Fibroblast of mammary gland (primary cell): ENCODE data around the gene AGXT.

Experiments used
- DNase-seq: peaks from one replicate; pipeline ENCODE4 v3.0.0-alpha.2; 2010; ENCODE audit warnings: low read depth
- H3K4me3 ChIP-seq: 2 replicates; pipeline ENCODE4 v1.5.1; 2011; ENCODE audit warnings: low read depth, mild to moderate bottlenecking, low read length, moderate library complexity; ENCODE audit not compliant: control insufficient read depth
- TF ChIP-seq, protein P1 (sequence below): conservative IDR thresholded peaks from 2 replicates; pipeline ENCODE4 v1.5.1; 2011; ENCODE audit warnings: low read depth, low read length, inconsistent platforms; ENCODE audit not compliant: control insufficient read depth, insufficient read depth

The AGXT gene

DNA sequence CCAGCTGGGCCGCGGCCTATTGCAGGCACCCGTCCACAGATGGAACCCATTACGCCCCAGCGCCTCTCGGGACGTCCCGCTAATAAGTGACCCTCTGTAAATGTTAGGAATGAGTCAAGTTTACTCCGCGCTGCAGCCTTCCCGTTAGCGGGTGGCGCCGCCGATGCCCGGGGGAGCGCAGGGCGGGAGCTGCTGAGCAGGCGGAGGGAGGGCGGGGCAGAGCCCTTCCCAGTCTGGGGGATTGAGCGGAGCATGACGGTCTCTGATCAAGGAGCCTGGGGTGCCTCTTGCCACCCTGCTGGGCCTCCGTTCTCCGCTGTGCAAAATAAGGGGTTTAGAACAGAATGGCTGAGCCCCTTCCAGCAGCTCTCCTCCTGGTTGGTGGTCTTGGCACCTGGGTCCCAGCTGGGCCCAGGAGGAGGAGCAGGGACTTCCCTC is 48.0 kb downstream of the AGXT start:
- H3K4me3 ChIP-seq, result no peak overlapping the region
- TF ChIP-seq, protein P1, sequence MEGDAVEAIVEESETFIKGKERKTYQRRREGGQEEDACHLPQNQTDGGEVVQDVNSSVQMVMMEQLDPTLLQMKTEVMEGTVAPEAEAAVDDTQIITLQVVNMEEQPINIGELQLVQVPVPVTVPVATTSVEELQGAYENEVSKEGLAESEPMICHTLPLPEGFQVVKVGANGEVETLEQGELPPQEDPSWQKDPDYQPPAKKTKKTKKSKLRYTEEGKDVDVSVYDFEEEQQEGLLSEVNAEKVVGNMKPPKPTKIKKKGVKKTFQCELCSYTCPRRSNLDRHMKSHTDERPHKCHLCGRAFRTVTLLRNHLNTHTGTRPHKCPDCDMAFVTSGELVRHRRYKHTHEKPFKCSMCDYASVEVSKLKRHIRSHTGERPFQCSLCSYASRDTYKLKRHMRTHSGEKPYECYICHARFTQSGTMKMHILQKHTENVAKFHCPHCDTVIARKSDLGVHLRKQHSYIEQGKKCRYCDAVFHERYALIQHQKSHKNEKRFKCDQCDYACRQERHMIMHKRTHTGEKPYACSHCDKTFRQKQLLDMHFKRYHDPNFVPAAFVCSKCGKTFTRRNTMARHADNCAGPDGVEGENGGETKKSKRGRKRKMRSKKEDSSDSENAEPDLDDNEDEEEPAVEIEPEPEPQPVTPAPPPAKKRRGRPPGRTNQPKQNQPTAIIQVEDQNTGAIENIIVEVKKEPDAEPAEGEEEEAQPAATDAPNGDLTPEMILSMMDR, result no peak
- peak; percentile 91 for DNase-seq

DNA sequence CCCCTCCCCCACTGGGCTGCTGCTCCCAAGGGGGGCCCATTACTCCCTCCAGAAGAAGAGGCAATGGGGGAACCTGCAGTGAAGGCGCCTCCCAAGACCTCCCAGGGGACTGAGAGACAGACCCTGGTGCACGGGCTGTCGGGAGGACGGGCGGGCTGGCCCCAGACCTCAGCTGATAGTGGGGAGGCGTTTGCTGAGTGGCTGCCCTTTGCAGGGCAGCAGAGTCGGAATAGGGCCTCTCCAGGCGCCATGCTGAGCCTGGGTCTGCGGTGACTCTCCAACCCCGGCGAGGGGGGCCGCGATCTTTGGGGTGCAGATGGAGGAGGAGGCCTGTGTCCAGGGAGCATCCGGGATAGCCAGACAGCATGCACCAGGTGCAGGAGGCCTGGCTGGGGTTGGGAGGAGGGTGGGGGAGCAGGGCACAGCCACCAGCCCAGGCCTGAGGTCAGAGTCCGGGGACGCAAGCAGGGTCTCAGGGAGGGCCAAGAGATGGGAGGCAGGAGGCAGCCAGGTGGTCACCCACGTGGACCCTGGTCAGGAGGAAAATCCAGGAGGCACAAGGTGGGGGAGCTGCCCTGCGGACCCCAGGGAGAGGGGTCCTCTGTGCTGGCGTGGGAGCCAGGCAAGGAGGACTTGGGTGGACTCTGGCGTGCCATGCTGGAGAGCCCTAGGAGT is 48.5 kb downstream of the AGXT start:
- TF ChIP-seq, protein P1, result no peak
- H3K4me3 ChIP-seq, result no peak overlapping the region
- DNase-seq, result no peak

DNA sequence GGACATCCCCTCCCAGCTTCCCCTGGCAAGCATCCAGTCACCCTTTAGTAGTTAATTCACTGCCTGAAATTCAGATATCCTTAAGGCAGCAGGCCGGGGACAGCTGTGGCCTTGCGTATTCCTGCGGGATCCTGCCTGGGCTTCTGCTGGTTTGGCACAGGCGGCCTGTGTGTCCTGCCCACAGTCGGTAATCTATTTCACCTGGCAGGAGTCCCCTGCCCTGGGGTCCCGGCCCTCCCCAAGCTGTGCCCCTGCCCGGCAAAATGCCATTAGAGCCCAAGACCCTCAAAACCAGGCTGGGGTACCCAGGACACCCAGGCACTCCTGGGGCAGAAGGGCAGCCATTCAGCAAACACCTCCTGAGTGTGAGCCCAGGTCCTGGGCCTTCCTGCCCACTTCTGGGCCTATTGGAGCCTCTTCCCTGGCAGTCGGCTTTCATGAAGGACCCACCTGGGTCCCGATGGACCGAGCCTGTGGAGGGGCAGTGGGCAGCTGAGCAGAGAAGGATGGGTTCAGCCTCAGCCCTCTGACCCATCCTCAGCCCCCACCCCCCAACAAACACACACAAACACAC is 49.1 kb downstream of the AGXT start:
- TF ChIP-seq, protein P1, result no peak
- no peak for DNase-seq
- H3K4me3 ChIP-seq, result no peak overlapping the region

- DNase-seq, result no peak
- no peak overlapping the region for H3K4me3 ChIP-seq
- TF ChIP-seq, protein P1, result no peak
Observed at GRCh38 chr2:240918258-240919091, 49.9 kb downstream of the AGXT start.

- H3K4me3 ChIP-seq, result no peak overlapping the region
- TF ChIP-seq, protein P1, result no peak
Observed at GRCh38 chr2:240919161-240919781, 50.6 kb downstream of the AGXT start.

More at GRCh38 chr2:240919161-240919781, 50.6 kb downstream of the AGXT start:
- DNase-seq, result no peak
